Immature natural killer cell (primary cell): Measurements from ENCODE around the gene ULBP2. TPM values are rescaled to one million over a fixed set of nuclear protein-coding genes. Genes with fewer than 3 reads are reported as not detected.
"Not testable (repeated sequence)": the region's sequence is repeated elsewhere in the genome, so short reads cannot be mapped to it uniquely, and the experiment has no call there.

Experiments used
- DNase-seq, 3 donors: peaks; one replicate each; pipeline ENCODE4 v3.0.0; 2022; ENCODE audit warnings: mixed read lengths in 1 of 3
- H3K27ac Mint-ChIP-seq, 6 donors: one replicate each; pipeline ENCODE4 v1.8.0; 2020; ENCODE audit warnings: mixed read lengths in 6 of 6, mild to moderate bottlenecking in 5 of 6, inconsistent platforms in 4 of 6, moderate library complexity in 3 of 6
- H3K27me3 Mint-ChIP-seq, 3 donors: one replicate each; pipeline ENCODE4 v1.8.0; 2020 to 2021; ENCODE audit warnings: low read depth in 3 of 3, mild to moderate bottlenecking in 3 of 3, mixed read lengths in 3 of 3, moderate library complexity in 3 of 3, inconsistent platforms in 1 of 3
- H3K36me3 Mint-ChIP-seq, 3 donors: one replicate each; pipeline ENCODE4 v1.8.0; 2020; ENCODE audit warnings: mixed read lengths in 3 of 3, inconsistent platforms in 2 of 3, mild to moderate bottlenecking in 2 of 3
- H3K4me1 Mint-ChIP-seq, 2 donors: one replicate each; pipeline ENCODE4 v1.8.0; 2020; ENCODE audit warnings: inconsistent platforms in 2 of 2, mild to moderate bottlenecking in 2 of 2, mixed read lengths in 2 of 2, moderate library complexity in 1 of 2
- H3K4me3 Mint-ChIP-seq, 5 donors: one replicate each; pipeline ENCODE4 v1.8.0; 2020; ENCODE audit warnings: mild to moderate bottlenecking in 5 of 5, mixed read lengths in 5 of 5, inconsistent platforms in 3 of 5, moderate library complexity in 3 of 5
- H3K9me3 Mint-ChIP-seq, 6 donors: one replicate each; pipeline ENCODE4 v1.8.0; 2020; ENCODE audit warnings: mild to moderate bottlenecking in 6 of 6, mixed read lengths in 6 of 6, inconsistent platforms in 4 of 6, moderate library complexity in 3 of 6
- polyA plus RNA-seq, 3 donors: library from polyadenylated mRNA; unstranded; fragments of 300-500 nt; fragmentation: Illumina TruSeq; gene quantifications; one replicate each; pipeline ENCODE4 v1.2.3, GENCODE V29; 2021

Gene ULBP2
- polyA plus RNA-seq, 3 donors from 2014 or later: 0.83 to 0.88 TPM; not detected in 1

DNA sequence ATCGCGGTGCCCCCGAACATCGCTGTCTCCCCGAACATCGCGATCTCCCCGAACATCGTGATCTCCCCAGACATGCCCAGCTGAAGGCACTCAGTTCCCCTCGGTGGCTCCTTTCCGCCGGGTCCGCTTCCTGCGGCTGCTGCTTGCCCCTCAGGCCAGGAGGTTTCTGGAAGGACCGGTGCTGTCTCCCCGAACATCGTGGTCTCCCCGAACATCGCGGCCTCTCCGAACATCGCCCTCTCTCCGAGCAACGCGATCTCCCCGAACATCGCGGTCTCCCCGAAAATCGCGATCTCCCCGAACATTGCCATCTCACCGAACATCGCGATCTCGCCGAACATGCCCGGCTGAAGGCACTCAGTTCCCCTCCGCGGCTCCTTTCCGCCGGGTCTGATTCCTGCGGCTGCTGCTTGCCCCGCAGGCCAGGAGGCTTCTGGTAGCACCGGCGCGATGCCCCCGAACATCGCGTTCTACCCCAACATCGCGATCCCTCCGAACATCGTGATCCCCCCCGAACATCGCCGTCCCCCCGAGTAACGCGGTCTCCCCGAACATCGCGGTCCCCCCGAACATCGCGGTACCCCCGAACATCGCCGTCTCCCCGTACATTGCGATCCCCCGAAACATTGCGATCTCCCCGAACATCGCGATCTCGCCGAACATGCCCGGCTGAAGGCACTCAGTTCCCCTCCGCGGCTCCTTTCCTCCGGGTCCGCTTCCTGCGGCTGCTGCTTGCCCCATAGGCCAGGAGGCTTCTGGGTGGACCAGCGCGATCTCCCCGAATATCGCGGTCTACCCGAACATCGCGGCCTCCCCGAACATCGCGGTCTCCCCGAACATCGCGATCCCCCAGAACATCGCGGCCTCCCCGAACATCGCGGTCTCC is 22.7 kb downstream of the ULBP2 start:
- Mint-ChIP-seq H3K9me3 (peaks cover 0 to 2% (median 0%) of the 10 kb centered on the region in 6 donors), H3K4me3 (peak overlapping the region; percentile 87 to 95 (median 92)), H3K27ac (peak overlapping the region in 4 of 6 donors; percentile 67 to 85 (median 80))

DNA sequence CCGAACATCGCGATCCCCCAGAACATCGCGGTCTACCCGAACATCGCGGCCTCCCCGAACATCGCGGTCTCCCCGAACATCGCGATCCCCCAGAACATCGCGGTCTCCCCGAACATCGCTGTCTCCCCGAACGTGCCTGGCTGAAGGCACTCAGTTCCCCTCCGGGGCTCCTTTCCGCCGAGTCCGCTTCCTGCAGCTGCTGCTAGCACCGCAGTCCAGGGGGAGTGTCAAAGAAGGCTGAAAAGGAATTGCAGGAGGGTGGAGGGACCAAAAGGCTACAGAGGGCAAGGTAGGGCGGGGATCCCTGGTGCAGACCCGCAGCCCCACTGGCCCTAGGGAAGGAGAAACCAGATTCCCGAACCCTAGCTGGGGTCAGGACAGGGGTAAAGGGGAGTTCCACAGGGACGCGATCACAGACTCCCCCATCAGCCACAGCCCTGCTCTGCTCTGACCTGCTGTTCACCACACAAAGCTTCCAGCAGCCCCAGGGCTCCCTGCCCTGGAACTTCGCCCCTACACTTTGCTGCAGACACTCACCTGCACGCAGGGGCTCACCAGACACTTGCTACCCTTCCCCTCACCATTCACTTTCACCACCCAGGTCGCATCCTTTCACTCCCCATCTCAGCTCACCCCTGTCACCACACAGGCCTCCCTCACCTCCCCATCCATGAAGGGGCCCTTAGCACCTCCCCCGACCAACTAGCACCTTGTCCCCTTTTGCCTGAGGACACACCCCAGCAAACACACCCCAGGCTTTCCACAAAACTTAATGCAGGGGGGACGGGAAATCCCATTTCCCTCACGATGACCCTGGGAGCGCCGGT is 23.6 kb downstream of the ULBP2 start:
- peak overlapping the region in 1 of 6 donors; percentile 84 for H3K27ac Mint-ChIP-seq
- peaks cover 0 to 2% (median 0%) of the 10 kb centered on the region in 3 donors for H3K36me3 Mint-ChIP-seq
- DNase-seq: peak in 1 of 3 donors; percentile 28
- H3K9me3 Mint-ChIP-seq: peaks cover 0 to 2% (median 0%) of the 10 kb centered on the region in 6 donors
- peaks cover 27 to 59% (median 42%) of the 10 kb centered on the region in 3 donors for H3K27me3 Mint-ChIP-seq
- peaks cover 26 to 29% of the 10 kb centered on the region in 2 donors for H3K4me1 Mint-ChIP-seq
- peak overlapping the region; percentile 87 to 95 (median 92) for H3K4me3 Mint-ChIP-seq

More for the DNA sequence above, 22.7 kb downstream of the ULBP2 start:
- peak in 1 of 3 donors; percentile 41 for DNase-seq
- peaks cover 26 to 29% of the 10 kb centered on the region in 2 donors for H3K4me1 Mint-ChIP-seq
- H3K36me3 Mint-ChIP-seq: peaks cover 0 to 2% (median 0%) of the 10 kb centered on the region in 3 donors
- peaks cover 28 to 67% (median 42%) of the 10 kb centered on the region in 3 donors for H3K27me3 Mint-ChIP-seq

DNA sequence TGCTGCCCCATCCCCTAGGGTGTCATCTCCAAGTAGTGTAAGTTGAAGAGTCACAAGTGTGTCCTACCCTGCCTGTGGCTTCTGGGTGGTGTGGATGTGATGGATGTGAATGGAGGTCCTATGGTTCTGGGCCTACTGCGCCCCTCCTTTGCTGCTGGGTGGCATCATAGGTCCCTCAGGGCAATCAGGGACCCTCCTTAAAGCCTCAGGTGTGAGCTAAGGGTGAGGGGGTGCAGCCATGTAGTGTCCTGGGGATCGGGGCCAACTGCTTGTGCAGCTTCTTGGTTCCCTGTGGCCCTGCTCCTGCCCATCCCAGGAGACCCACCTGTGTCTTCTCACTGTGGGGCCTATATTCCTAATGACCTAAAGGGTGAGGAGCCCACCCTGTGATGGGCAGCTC is 24.5 kb downstream of the ULBP2 start:
- Mint-ChIP-seq H3K4me1 (peaks cover 26 to 29% of the 10 kb centered on the region in 2 donors), H3K4me3 (peak overlapping the region in 3 of 5 donors; percentile 51 to 95 (median 89)), H3K27me3 (peaks cover 27 to 53% (median 39%) of the 10 kb centered on the region in 3 donors)
- H3K36me3 Mint-ChIP-seq, H3K27ac Mint-ChIP-seq, H3K9me3 Mint-ChIP-seq, DNase-seq: not testable (repeated sequence)

DNA sequence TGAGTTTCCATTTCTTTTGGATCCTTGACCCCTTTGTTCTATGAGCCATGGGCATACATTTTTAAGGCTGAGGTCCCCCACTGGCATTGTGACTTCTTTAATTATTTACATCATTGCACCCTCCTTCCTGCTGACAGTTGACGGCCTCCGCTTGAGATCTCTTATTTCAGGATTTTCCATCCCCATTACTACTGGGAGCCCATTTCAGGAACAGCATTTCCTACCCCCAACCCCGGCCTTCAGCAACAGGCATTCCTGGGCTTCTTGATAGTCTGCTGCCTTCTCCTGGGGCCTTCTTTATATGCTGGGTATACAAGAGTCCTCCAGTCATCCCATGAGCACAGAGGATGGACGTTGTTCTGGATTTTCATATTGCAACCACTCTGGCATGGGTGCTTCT is 25.8 kb downstream of the ULBP2 start:
- peaks cover 24 to 49% (median 37%) of the 10 kb centered on the region in 3 donors for H3K27me3 Mint-ChIP-seq
- DNase-seq: no peak
- H3K27ac Mint-ChIP-seq: no peak overlapping the region
- no peak overlapping the region for H3K4me3 Mint-ChIP-seq
- H3K9me3 Mint-ChIP-seq: peaks cover 0 to 2% (median 0%) of the 10 kb centered on the region in 6 donors
- H3K4me1 Mint-ChIP-seq: peaks cover 26 to 29% of the 10 kb centered on the region in 2 donors
- H3K36me3 Mint-ChIP-seq: peaks cover 0 to 2% (median 0%) of the 10 kb centered on the region in 3 donors

DNA sequence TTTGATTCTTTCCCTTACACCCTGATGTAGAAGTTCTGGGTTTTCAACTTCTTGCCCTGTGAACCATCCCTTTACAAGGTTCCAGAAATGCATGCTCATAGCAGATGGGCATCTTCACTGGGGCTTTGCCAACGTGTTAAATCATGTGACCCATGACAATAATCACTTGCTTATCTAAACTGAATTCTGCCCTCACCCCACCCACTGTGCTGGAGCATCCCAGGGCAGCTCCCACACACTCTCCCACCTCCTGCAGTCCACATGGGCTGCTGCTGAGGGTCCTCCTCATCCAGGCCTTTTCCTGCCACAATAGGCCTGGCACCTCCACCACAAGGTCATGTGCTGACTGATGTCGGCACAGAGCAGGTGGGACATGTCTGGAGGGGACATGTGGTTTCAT is 26.2 kb downstream of the ULBP2 start:
- not testable (repeated sequence) for H3K9me3 Mint-ChIP-seq, H3K27ac Mint-ChIP-seq, H3K36me3 Mint-ChIP-seq, H3K4me3 Mint-ChIP-seq, DNase-seq
- Mint-ChIP-seq H3K4me1 (peaks cover 25 to 28% of the 10 kb centered on the region in 2 donors), H3K27me3 (peaks cover 25 to 49% (median 34%) of the 10 kb centered on the region in 3 donors)

DNA sequence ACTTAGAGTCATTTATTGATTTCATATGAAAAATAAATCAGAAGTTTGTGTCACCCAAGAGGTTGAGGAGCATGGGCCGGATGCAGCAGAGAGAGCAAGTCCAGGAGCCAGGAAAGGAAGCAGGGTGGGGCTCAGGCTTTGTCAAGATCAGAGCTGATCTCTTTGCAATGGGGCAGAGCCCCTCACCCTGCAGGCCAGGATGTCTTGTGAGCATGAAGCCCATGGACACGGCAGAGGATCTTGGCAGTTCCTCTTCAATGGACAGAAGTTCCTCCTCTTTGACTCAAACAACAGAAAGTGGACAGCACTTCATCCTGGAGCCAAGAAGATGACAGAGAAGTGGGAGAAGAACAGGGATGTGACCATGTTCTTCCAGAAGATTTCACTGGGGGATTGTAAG is 27.1 kb downstream of the ULBP2 start:
- H3K9me3 Mint-ChIP-seq, H3K36me3 Mint-ChIP-seq, DNase-seq, H3K4me3 Mint-ChIP-seq, H3K27ac Mint-ChIP-seq: not testable (repeated sequence)
- H3K4me1 Mint-ChIP-seq: peaks cover 16 to 20% of the 10 kb centered on the region in 2 donors
- H3K27me3 Mint-ChIP-seq: peaks cover 22 to 43% (median 27%) of the 10 kb centered on the region in 3 donors

DNA sequence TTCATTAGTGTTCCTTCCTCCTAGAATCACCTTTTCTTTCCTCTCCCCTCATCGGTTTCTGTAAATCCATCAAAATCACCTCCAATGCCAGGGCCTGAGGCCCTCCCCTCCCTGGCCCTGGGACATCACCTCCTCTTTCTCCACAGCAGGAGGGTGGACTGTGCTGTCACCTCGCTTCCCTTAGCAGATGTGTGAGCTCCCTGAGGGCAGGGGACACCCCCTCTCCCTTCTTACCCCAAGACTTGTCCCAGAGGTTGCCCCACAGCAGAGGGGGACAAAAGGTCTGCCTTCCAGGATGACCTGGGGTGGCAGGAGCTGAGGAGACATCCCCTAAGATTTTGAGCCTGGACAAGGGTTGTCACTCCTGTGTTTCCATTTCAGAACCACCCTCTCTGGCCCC is 27.8 kb downstream of the ULBP2 start:
- Mint-ChIP-seq H3K9me3 (no peaks in the 10 kb centered on the region), H3K36me3 (peaks cover 0 to under 1% (median 0%) of the 10 kb centered on the region in 3 donors), H3K4me3 (no peak overlapping the region), H3K27ac (no peak overlapping the region), H3K4me1 (peaks cover 9 to 14% of the 10 kb centered on the region in 2 donors), H3K27me3 (peaks cover 16 to 41% (median 22%) of the 10 kb centered on the region in 3 donors)
- DNase-seq: no peak

DNA sequence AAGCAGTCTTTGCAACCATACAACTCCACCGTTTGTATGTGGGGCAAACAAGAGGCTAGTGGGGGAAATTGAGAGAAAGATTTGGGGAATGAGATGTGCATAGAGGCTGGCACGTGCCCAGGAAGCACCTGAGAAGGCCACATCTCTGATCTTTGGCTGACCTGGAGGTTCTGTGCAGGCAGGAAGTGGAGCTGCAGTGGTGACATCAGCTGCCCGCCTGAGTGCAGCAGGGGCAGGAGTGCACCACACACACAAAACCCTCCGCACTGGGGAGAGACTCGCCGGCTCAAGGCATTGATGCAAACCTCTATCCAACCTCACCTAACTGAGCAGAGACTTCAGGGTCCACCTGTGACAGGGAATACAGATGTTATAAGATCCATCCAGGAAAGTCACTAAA is 32.6 kb downstream of the ULBP2 start:
- not testable (repeated sequence) for H3K4me1 Mint-ChIP-seq, DNase-seq, H3K27ac Mint-ChIP-seq, H3K4me3 Mint-ChIP-seq, H3K36me3 Mint-ChIP-seq, H3K9me3 Mint-ChIP-seq
- peaks cover 10 to 32% (median 13%) of the 10 kb centered on the region in 3 donors for H3K27me3 Mint-ChIP-seq

DNA sequence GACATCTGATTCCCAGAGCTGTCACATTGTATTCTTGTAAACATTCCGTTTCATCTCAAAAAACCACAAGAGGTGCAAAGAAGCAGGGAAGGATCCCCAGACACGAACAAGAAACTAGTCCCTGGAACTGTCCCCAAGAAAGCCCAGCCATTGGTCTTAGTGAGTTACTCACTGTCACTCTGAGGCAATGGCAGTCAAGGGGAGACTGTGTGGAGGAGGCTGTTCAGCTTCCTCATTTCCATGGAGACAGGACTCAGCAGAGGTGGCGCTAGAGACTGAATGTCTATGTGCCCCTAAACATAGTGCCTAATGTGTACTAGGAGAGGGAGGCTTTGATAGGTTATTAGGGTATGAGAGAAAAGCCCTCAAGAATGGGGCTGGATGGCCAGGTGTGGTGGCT is 33.0 kb downstream of the ULBP2 start:
- DNase-seq: no peak
- Mint-ChIP-seq H3K9me3 (no peaks in the 10 kb centered on the region), H3K27ac (no peak overlapping the region), H3K4me1 (no peaks in the 10 kb centered on the region), H3K4me3 (no peak overlapping the region), H3K36me3 (no peaks in the 10 kb centered on the region), H3K27me3 (peaks cover 10 to 32% (median 10%) of the 10 kb centered on the region in 3 donors)

DNA sequence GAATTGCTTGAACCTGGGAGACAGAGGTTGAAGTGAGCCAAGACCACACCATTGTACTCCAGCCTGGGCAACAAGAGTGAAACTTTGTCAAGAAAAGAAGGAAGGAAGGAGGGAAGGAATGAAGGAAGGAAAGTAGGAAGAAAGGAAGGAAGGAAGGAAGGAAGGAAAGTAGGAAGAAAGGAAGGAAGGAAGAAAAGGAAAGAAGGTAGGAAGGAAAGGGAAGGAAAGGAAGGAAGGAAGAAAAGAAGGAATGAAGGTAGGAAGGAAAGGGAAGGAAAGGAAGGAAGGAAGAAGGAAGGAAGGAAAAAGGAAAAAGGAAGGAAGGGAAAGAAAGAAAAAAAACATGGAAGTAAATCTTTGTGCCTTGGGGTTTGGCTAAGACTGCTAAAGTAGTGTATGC is 33.6 kb downstream of the ULBP2 start:
- H3K36me3 Mint-ChIP-seq: no peaks in the 10 kb centered on the region
- no peaks in the 10 kb centered on the region for H3K4me1 Mint-ChIP-seq
- no peak for DNase-seq
- peaks cover 12 to 32% (median 13%) of the 10 kb centered on the region in 3 donors for H3K27me3 Mint-ChIP-seq
- no peaks in the 10 kb centered on the region for H3K9me3 Mint-ChIP-seq
- H3K4me3 Mint-ChIP-seq: no peak overlapping the region
- no peak overlapping the region for H3K27ac Mint-ChIP-seq

DNA sequence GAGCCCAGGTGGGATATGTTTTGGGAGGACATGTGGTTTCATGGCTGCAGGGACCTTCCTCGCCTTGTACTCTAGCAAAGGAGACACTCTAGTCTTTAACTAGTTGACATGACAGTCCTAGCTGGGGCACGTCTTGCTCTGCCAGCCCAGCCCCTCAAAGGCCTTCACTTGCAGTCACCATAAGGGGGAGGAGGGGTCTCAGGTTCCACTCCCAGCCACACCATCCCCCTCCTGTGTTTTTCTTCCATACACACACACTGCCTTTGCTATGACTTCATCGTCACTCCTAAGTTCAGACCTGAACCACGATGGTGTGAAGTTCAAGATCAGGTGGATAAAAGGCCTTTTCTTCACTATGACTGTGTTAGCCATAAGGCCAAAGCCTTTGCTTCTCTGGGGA is 35.4 kb downstream of the ULBP2 start:
- no peak overlapping the region for H3K4me3 Mint-ChIP-seq
- DNase-seq: no peak
- no peaks in the 10 kb centered on the region for H3K36me3 Mint-ChIP-seq
- peaks cover 0 to 7% of the 10 kb centered on the region in 2 donors for H3K4me1 Mint-ChIP-seq
- no peaks in the 10 kb centered on the region for H3K9me3 Mint-ChIP-seq
- H3K27ac Mint-ChIP-seq: no peak overlapping the region
- H3K27me3 Mint-ChIP-seq: peaks cover 11 to 38% (median 14%) of the 10 kb centered on the region in 3 donors

DNA sequence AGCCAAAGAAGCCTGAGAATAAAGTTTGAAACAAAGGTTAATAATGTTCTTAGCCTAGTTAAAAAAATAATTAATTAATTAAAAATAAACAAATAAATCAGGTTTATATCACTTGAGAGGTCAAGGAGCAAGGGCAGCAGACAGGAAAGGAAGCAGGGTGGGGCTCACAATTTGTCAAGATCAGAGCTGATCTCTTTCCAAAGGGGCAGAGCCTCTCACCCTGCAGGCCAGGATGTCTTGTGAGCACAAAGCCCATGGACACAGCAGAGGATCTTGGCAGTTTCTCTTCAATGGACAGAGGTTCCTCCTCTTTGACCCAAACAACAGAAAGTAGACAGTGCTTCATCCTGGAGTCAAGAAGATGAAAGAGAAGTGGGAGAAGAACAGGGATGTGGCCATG is 36.8 kb downstream of the ULBP2 start:
- H3K27me3 Mint-ChIP-seq: peaks cover 12 to 39% (median 15%) of the 10 kb centered on the region in 3 donors

DNA sequence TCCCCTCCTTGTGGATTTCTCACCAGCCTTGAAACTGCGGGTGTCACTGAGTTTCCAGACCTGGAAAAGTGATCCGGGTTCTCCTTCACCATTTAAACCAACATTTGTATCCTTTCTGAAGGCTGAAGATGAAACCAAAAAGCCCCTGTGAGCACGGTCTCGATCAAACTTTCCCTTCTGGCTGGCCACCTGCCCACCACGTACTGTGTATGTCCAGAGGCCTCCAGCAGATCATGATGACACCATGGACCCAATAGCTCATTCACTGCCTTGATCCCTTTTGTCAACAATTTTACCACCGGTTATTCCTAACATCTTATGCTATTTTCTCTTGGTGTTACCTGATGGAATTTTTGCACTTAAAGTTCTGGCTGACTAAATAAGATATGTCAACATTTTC is 37.5 kb downstream of the ULBP2 start:
- DNase-seq: no peak
- no peak overlapping the region for H3K4me3 Mint-ChIP-seq
- no peaks in the 10 kb centered on the region for H3K9me3 Mint-ChIP-seq
- H3K27me3 Mint-ChIP-seq: peaks cover 11 to 34% (median 15%) of the 10 kb centered on the region in 3 donors
- no peaks in the 10 kb centered on the region for H3K36me3 Mint-ChIP-seq
- H3K4me1 Mint-ChIP-seq: peaks cover 0 to 7% of the 10 kb centered on the region in 2 donors
- H3K27ac Mint-ChIP-seq: no peak overlapping the region

More for the DNA sequence above, 36.8 kb downstream of the ULBP2 start:
- H3K9me3 Mint-ChIP-seq: no peaks in the 10 kb centered on the region
- peaks cover 0 to 7% of the 10 kb centered on the region in 2 donors for H3K4me1 Mint-ChIP-seq
- H3K27ac Mint-ChIP-seq: no peak overlapping the region
- DNase-seq: no peak
- no peaks in the 10 kb centered on the region for H3K36me3 Mint-ChIP-seq
- H3K4me3 Mint-ChIP-seq: no peak overlapping the region
